Measurements from ENCODE around the gene TICRR.
"Not testable (repeated sequence)": the region's sequence is repeated elsewhere in the genome, so short reads cannot be mapped to it uniquely, and the experiment has no call there.

Gene TICRR, protein sequence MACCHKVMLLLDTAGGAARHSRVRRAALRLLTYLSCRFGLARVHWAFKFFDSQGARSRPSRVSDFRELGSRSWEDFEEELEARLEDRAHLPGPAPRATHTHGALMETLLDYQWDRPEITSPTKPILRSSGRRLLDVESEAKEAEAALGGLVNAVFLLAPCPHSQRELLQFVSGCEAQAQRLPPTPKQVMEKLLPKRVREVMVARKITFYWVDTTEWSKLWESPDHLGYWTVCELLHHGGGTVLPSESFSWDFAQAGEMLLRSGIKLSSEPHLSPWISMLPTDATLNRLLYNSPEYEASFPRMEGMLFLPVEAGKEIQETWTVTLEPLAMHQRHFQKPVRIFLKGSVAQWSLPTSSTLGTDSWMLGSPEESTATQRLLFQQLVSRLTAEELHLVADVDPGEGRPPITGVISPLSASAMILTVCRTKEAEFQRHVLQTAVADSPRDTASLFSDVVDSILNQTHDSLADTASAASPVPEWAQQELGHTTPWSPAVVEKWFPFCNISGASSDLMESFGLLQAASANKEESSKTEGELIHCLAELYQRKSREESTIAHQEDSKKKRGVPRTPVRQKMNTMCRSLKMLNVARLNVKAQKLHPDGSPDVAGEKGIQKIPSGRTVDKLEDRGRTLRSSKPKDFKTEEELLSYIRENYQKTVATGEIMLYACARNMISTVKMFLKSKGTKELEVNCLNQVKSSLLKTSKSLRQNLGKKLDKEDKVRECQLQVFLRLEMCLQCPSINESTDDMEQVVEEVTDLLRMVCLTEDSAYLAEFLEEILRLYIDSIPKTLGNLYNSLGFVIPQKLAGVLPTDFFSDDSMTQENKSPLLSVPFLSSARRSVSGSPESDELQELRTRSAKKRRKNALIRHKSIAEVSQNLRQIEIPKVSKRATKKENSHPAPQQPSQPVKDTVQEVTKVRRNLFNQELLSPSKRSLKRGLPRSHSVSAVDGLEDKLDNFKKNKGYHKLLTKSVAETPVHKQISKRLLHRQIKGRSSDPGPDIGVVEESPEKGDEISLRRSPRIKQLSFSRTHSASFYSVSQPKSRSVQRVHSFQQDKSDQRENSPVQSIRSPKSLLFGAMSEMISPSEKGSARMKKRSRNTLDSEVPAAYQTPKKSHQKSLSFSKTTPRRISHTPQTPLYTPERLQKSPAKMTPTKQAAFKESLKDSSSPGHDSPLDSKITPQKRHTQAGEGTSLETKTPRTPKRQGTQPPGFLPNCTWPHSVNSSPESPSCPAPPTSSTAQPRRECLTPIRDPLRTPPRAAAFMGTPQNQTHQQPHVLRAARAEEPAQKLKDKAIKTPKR (N-terminal part only)

GRCh38 chr15:89575146-89575655 is at the start of gene TICRR:
Gene TICRR, plus strand, starts transcription at chr15:89575469. Its CDS starts 118 bp downstream, at chr15:89575587.
- DNase-seq (ENCODE audit: low spot score): peak; percentile 77

GRCh38 chr15:89526181-89526580 is 49.1 kb upstream of the TICRR start:
- no peak for DNase-seq (ENCODE audit: low spot score)

DNA sequence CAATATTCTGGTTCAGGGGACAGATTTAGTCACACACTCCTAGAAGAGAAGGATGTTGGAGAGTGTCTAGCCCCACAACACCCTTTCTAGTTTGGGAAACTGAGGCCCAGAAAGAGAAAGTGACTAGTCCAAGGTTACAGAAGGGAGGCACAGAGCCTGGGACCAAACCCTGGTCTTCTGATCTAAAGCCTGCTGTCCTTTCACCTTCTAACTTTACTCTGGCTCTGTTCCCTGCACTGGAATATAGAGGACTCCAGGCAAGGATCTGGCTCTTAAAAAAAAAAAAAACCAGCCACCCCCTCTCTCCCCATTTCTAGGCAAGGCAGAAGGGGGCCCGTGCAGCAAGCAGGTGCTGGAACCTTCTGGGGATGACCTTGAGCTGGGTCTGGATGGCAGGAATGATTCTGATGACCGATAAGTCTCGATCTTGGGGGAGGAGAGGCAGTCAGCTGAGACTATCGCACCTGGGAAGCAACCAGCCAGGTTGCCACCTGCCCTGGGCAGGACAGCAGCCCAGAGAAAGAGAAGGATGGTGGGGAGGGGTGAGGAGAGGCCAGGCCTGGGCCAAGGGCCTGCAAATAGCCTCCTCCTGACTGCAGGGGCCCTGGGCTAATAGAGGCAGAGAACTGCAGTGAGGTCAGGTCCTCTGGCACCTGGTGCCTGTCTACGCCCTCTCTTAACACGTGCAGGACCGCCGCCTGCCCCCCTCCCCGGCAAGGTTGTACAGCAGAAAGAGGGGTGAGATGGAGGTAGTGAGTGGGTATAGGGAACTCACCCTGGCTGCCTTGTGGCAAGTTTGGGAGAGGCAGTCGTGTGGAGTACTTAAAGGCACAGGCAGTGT is 48.4 kb upstream of the TICRR start:
- DNase-seq (ENCODE audit: low spot score): no peak

DNA sequence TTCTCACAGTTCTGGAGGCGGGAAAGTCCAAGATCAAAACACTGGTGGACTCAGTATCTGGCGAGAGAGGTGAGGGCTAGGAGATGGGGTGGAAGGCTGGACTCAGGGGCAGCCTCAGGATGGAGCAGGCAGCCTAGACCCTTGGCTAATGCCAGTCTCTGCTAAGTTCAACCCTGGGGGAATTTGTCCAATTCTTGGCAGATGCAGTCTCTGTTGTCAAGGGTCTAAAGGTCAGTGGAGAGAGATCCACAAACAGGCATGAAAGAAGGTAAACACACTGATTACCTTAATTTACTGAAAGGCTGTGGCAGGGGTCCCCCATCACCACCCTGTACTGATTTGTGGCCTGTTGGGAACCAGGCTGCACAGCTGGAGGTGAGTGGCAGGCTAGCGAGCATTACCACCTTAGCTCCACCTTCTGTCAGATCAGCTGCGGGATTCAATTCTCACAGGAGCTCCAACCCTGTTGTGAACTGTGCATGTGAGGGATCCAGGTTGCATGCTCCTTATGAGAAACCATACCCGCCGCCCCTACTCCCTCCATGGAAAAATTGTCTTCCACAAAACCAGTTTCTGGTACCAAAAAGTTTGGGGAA is 46.4 kb upstream of the TICRR start:
- no peak for DNase-seq (ENCODE audit: low spot score)

GRCh38 chr15:89530976-89531375 is 44.3 kb upstream of the TICRR start:
- DNase-seq (ENCODE audit: low spot score): no peak

GRCh38 chr15:89531796-89532537 is 43.3 kb upstream of the TICRR start:
- DNase-seq (ENCODE audit: low spot score): no peak

- no peak for DNase-seq (ENCODE audit: low spot score)
These were observed 41.3 kb upstream of the TICRR start for GRCh38 chr15:89533861-89534544.

GRCh38 chr15:89539027-89539426 is 36.2 kb upstream of the TICRR start:
- no peak for DNase-seq (ENCODE audit: low spot score)

GRCh38 chr15:89542369-89542768 is 32.9 kb upstream of the TICRR start:
- DNase-seq (ENCODE audit: low spot score): no peak

DNA sequence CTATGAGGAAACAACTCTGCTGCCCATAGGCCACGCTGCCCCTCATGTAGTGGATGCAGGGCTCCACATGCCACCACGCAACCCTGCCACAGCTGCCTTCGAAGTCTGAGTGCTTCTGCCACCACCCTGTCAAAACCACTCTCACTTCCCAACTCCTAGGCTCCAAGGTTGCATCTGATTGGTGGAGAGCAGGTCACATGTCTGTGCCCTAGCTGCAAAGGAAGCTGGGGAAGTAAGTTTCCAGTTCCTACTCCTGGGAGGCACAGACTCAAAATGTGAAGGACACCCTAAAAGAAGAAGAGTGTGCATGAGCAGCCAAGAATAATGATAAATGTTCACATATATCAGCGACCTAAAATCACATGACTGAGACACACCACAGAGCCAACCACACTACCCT is 31.9 kb upstream of the TICRR start:
- DNase-seq (ENCODE audit: low spot score): no peak

DNA sequence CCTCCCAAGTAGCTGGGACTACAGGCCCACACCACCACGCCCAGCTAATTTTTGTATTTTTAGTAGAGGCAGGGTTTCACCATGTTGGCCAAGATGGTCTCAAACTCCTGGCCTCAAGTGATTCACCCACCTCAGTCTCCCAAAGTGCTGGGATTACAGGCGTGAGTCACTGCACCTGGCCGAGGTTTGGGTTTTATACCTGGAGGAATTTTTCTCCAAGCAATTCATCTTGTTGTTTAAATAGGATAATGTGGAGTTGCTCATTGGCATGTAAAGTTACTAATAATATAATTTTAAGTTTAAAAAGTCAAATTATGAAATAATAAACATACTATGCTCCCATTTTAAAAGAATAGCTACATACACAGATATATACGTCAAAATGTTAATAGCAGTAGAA is 26.1 kb upstream of the TICRR start:
- not testable (repeated sequence) for DNase-seq (ENCODE audit: low spot score)

- DNase-seq (ENCODE audit: low spot score): no peak
These were observed 24.8 kb upstream of the TICRR start for GRCh38 chr15:89550427-89550826.

GRCh38 chr15:89551550-89551949 is 23.7 kb upstream of the TICRR start:
- no peak for DNase-seq (ENCODE audit: low spot score)

DNA sequence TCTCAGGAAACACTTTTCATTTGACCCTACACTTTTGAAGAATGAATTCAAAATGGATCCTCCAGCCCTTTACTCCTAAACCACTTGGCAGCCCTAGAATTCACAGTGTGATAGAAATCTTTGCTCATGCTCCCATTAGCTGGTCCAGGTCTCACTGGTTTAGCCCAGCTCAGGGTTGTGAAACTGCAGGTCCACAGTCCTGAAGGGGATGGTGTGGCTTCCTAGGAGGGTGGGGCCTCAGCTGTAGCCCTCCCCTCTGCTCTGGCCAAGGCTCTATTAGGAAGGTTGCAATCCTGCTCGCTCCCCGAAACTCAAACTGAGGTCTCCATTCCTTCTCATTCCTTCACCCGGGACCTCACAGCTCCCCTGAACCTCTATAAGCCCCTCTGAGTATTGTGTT is 21.6 kb upstream of the TICRR start:
- no peak for DNase-seq (ENCODE audit: low spot score)

- no peak for DNase-seq (ENCODE audit: low spot score)
These were observed 21.0 kb upstream of the TICRR start for GRCh38 chr15:89554247-89554646.

DNA sequence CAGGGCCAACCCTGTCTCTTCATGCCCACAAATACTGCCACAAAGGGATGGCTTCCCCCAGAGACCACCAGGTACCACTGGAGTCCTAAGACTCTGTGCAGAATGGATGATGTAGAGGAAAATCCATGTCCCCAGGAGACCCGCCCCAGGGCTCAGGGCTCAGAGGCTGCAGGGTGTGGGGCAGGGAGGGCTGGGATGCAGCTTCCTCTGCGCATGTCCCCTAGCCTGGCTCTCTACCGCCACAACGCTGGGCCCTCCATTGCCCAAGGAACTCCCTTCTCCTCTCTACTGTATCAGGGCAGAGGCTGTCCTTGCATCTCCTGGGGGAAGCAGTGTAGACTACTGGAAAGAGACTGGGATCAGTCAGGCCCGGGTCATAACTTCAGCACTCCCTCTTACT is 19.5 kb upstream of the TICRR start:
- DNase-seq (ENCODE audit: low spot score): no peak

GRCh38 chr15:89556413-89557262 is 18.6 kb upstream of the TICRR start:
- peak; percentile 70 for DNase-seq (ENCODE audit: low spot score)

DNA sequence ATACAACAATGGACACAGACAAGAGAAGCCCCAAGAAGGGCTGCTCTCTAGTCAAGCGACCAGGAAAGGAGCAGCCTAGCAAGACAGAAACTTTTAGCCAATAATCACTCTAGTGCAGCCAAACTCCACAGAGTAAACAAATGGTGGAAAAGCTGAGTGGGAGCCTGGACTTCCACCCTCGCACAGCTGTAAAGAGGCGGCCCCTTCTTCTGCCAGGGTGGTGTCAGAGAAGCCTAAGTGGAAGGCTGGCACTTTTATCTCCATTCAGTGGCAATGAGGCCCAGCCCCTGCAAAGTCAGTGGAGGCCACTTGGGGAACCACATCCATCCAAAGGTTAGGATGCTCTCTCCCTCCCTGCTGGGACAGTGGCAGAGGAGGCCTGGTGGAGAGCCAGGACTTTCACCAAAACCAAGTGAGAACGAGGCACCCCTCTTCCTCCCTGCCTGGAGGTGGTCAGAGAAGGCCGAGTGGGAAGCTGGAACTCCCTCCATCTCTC is 15.5 kb upstream of the TICRR start:
- DNase-seq (ENCODE audit: low spot score): no peak
